Neural cell (in vitro differentiated cells): ENCODE results near the gene SH3RF3. TPM values are rescaled to one million over a fixed set of nuclear protein-coding genes. Genes with fewer than 3 reads are reported as not detected.

ENCODE experiments used
- H2AFZ ChIP-seq: fragments of 200-600, 300-800 bp; sonication (generic), shearing (Covaris generic); 2 replicates; pipeline ENCODE4 v1.6.0; 2014; ENCODE audit warnings: low read depth, mild to moderate bottlenecking, antibody characterized with exemption, low read length, moderate library complexity
- H3F3A ChIP-seq: fragments of 200-600 bp; shearing (Covaris generic); 2 replicates; pipeline ENCODE4 v1.6.1; 2016; ENCODE audit warnings: mild to moderate bottlenecking, moderate library complexity, mixed read lengths, antibody characterized with exemption, low read length; ENCODE audit not compliant: insufficient read depth, poor library complexity, severe bottlenecking
- H3K27ac ChIP-seq: fragments of 200-600, 300-800 bp; sonication (generic), shearing (Covaris generic); 2 replicates; pipeline ENCODE4 v1.5.1; 2014; ENCODE audit warnings: mild to moderate bottlenecking, low read length, moderate library complexity
- H3K27me3 ChIP-seq: fragments of 300-800, 200-600 bp; sonication (generic), shearing (Covaris generic); 2 replicates; pipeline ENCODE4 v1.6.0; 2014; ENCODE audit warnings: mild to moderate bottlenecking, low read depth, low read length, moderate library complexity; ENCODE audit not compliant: insufficient read depth
- H3K36me3 ChIP-seq: fragments of 300-800, 200-600 bp; sonication (generic), shearing (Covaris generic); 2 replicates; pipeline ENCODE4 v1.5.1; 2014; ENCODE audit warnings: mild to moderate bottlenecking, antibody characterized with exemption, low read length, moderate library complexity; ENCODE audit not compliant: insufficient read depth
- H3K4me2 ChIP-seq: fragments of 300-800, 200-600 bp; sonication (generic), shearing (Covaris generic); 2 replicates; pipeline ENCODE4 v1.6.0; 2014; ENCODE audit warnings: mild to moderate bottlenecking, low read length
- H3K4me3 ChIP-seq: fragments of 300-800, 200-600 bp; sonication (generic), shearing (Covaris generic); 2 replicates; pipeline ENCODE4 v1.5.1; 2014; ENCODE audit warnings: mild to moderate bottlenecking, low read length, moderate library complexity
- H3K79me2 ChIP-seq: fragments of 200-600 bp; shearing (Covaris generic); replicated peaks from 2 replicates; pipeline ENCODE4 v1.6.0; 2014; ENCODE audit warnings: mild to moderate bottlenecking, low read length, moderate library complexity; ENCODE audit not compliant: insufficient read depth
- H3K9ac ChIP-seq: fragments of 300-800, 200-600 bp; sonication (generic), shearing (Covaris generic); 2 replicates; pipeline ENCODE4 v1.6.1; 2016; ENCODE audit warnings: mild to moderate bottlenecking, low read length, mixed read lengths
- H3K9me2 ChIP-seq: fragments of 200-600 bp; shearing (Covaris generic); 2 replicates; pipeline ENCODE4 v1.6.1; 2016; ENCODE audit warnings: mild to moderate bottlenecking, low read length, mixed read lengths; ENCODE audit not compliant: insufficient read depth
- H3K9me3 ChIP-seq: fragments of 200-600, 300-800 bp; sonication (generic), shearing (Covaris generic); 2 replicates; pipeline ENCODE4 v1.6.1; 2016; ENCODE audit warnings: mild to moderate bottlenecking, mixed run types, low read length, moderate library complexity, mixed read lengths
- H4K20me1 ChIP-seq: fragments of 200-600 bp; shearing (Covaris generic); 2 replicates; pipeline ENCODE4 v1.6.1; 2016; ENCODE audit warnings: mild to moderate bottlenecking, mixed run types; ENCODE audit not compliant: insufficient read depth
- CTCF ChIP-seq: fragments of 450-650 bp; IDR thresholded peaks from 2 replicates; pipeline ENCODE4 v1.5.1; 2014; ENCODE audit warnings: antibody characterized with exemption, mild to moderate bottlenecking, moderate library complexity; ENCODE audit not compliant: poor library complexity, severe bottlenecking
- MXI1 ChIP-seq: fragments of 450-650 bp; conservative IDR thresholded peaks from 2 replicates; pipeline ENCODE4 v1.6.1; 2014; ENCODE audit warnings: antibody characterized with exemption, mild to moderate bottlenecking; ENCODE audit not compliant: poor library complexity, severe bottlenecking
- POLR2AphosphoS5 ChIP-seq: IDR thresholded peaks from 2 replicates; pipeline ENCODE4 v1.6.1; 2012
- RAD21 ChIP-seq: fragments of 450-650 bp; conservative IDR thresholded peaks from 2 replicates; pipeline ENCODE4 v1.6.1; 2014; ENCODE audit warnings: antibody characterized with exemption, mild to moderate bottlenecking, moderate library complexity
- REST ChIP-seq: IDR thresholded peaks from 2 replicates; pipeline ENCODE4 v1.6.1; 2012; ENCODE audit warnings: borderline replicate concordance
- SMC3 ChIP-seq: fragments of 450-650 bp; conservative IDR thresholded peaks from 2 replicates; pipeline ENCODE4 v1.6.1; 2014; ENCODE audit warnings: antibody characterized with exemption, mild to moderate bottlenecking, moderate library complexity; ENCODE audit not compliant: poor library complexity
- TAF1 ChIP-seq: IDR thresholded peaks from 2 replicates; pipeline ENCODE4 v1.6.1; 2012; ENCODE audit warnings: low read depth
- polyA plus RNA-seq: library from polyadenylated mRNA; depleted of rRNA; stranded (reverse); fragments of >200 nt; gene quantifications from 2 replicates; pipeline ENCODE4 v1.2.3, GENCODE V29; 2014

The SH3RF3 gene
- polyA plus RNA-seq, 1 donor from 2014 or later: 0.53 TPM

GRCh38 chr2:109514857-109515256 lies 385.9 kb downstream of the SH3RF3 start:
- Histone ChIP-seq H3K36me3 (no peaks in the 10 kb centered on the region), H3K9me2 (no peaks in the 10 kb centered on the region), H2AFZ (no peak overlapping the region), H3K4me3 (no peak overlapping the region), H3K79me2 (no peaks in the 10 kb centered on the region), H3K4me2 (no peak overlapping the region), H3K27ac (no peak overlapping the region), H3K9ac (no peak overlapping the region), H4K20me1 (no peaks in the 10 kb centered on the region), H3F3A (no peaks in the 10 kb centered on the region), H3K9me3 (no peaks in the 10 kb centered on the region), H3K27me3 (no peaks in the 10 kb centered on the region)
- TF ChIP-seq MXI1: no peak
- TF ChIP-seq TAF1: no peak
- no peak for TF ChIP-seq CTCF

GRCh38 chr2:109516445-109517117 lies 387.6 kb downstream of the SH3RF3 start:
- H3K4me3 ChIP-seq: no peak overlapping the region
- no peaks in the 10 kb centered on the region for H3K79me2 ChIP-seq
- no peaks in the 10 kb centered on the region for H3K9me3 ChIP-seq
- no peaks in the 10 kb centered on the region for H3F3A ChIP-seq
- H2AFZ ChIP-seq: no peak overlapping the region
- no peak overlapping the region for H3K27ac ChIP-seq
- H3K9me2 ChIP-seq: no peaks in the 10 kb centered on the region
- no peaks in the 10 kb centered on the region for H3K36me3 ChIP-seq
- H3K4me2 ChIP-seq: no peak overlapping the region
- no peak overlapping the region for H3K9ac ChIP-seq
- no peaks in the 10 kb centered on the region for H4K20me1 ChIP-seq
- no peaks in the 10 kb centered on the region for H3K27me3 ChIP-seq
- TF ChIP-seq RAD21 (peak; percentile 16), REST (no peak), SMC3 (peak; percentile 15), POLR2AphosphoS5 (no peak), TAF1 (no peak), CTCF (peak; percentile 24)
